Measurements from ENCODE around the gene A3GALT2.

A3GALT2 gene

DNA sequence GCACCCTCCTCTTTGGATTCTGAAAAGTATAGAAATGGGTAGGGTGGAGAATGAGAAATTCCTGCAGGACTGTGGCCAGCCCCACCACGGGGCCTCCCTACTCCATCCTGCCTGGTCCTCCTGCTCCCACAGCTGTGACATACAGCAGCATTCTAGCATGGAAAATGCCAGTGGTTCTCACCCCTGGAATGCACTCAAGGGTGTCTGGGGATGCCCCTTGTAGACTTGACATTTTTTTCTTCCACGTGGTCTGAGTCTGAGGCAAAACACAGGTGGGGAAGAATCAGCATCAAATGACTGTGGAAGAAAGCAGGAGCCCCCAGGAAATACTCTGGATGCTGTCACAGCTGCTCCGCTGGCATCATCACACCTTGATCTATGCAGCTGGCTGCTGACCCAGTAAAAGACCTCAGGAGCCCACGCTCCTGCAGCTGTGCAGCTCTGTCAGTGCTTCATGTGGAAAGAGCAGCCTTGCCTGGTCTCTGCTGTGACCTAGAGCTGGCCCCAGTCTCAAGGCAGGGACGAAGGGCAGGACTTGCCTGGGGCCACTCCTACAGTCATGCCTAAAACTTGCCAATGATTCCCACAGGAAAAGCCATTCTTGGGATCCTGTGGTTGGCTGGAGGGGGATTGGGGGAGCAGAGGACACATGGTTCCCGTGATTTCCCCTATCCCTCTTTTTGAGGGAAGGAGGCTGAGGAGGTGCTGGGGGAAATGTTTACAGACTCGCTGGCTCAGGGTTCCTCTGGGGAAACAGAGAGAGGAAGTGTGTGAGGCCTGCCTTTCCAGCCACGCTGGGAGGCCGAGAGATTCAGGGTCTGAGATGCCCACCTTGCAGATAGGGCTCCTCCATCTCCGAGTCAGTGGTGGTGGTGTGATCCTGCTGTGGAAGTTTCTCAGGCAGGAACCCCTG, 10.8 kb upstream of the A3GALT2 start:
- no peak for DNase-seq

DNA sequence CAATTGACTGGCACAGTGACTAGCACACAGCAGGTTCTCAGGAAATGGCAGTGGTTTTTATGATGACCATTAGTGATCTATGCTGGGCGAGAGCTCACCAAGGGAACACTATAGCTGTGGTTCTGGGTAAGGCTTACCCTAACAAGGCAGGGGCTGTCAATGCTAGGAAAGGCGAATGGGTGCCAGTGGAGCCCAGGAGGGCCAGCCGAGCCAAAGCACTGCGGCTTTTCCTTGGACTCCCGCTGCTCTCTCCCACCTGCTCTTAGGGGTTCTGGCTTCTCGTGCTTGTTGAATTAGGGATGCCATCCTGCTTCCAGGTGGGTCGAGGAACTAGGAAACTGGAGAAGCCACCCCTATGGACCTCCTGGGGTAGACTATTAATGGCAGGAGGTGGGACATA, 10.0 kb upstream of the A3GALT2 start:
- DNase-seq = no peak

DNA sequence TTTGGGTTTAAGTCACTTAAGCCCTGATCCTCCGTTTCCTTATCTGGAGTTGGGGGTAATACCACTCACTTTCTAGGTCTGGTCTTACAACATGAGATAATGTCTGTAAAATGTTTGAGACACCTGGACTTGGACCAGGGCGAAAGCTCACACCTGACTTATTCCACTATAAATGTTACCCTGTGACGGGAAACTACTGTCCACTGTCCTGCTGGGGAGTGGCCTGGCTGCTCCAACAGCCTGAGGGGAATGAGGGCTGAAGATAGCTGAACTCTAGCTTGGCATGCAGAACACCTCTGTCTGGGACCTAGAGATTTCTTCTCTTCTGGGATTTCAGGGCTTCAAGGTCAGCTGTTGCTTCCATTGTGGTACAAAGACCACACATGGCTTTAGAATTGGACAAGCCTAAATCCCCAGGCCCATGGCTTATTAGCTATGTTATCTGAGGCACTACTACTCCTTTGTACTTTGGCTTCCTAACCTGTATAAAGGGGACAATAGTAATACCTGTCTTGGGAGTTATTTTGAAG, 9.5 kb upstream of the A3GALT2 start:
- no peak for DNase-seq

DNA sequence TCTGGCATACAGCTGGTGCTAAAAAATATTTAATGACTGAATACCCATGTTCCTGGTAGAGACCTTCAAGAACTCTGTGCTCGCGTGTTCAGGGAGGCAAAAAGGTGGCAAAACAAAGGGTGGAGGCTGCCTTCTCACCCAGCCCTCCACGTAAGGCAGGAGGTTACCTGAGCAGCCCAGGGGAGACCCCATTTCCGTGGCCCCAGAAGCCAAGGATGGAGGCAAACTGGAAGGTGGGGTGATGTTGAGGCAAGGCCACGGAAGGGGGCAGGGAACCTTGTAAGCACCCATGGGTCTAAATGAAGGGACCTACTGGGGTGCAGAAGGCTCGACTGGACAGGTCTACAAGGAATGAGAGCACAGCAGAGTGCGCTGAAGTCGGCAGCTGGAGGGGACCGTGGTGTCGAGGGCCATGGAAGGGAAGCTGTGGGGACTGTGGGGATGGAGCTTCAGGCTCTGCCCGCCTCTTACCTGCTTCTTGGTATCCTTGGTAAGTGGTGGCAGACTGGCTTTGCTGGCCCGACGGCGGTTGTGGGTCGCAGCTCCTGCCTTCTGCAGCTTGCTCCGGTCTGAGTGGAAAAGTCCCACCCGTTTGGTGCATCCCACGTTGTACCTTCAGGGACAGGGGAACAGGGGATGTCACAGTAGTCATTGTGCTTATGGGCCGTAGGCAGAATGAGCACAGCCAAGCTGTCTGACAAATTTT, 8.9 kb upstream of the A3GALT2 start:
- no peak for DNase-seq

DNA sequence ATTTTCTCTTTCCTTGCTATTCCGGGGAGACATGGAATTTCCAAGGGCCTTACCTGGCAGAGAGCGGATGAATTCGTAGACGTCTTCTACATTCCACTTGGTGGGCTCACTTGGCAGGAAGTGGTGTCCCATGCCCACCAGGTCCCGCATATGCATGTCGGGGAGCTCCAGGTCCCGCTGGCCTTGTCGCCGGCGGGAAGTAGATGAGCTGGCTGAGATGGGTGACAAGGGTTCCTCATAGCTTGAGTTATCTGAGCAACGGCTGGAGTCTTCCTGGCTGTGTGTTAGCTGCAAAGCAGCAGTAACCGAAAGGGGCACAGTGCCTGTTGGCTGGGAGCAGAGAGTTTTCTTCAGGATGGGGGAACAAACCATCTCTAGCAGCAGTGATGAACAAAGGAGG, 7.9 kb upstream of the A3GALT2 start:
- no peak for DNase-seq

DNA sequence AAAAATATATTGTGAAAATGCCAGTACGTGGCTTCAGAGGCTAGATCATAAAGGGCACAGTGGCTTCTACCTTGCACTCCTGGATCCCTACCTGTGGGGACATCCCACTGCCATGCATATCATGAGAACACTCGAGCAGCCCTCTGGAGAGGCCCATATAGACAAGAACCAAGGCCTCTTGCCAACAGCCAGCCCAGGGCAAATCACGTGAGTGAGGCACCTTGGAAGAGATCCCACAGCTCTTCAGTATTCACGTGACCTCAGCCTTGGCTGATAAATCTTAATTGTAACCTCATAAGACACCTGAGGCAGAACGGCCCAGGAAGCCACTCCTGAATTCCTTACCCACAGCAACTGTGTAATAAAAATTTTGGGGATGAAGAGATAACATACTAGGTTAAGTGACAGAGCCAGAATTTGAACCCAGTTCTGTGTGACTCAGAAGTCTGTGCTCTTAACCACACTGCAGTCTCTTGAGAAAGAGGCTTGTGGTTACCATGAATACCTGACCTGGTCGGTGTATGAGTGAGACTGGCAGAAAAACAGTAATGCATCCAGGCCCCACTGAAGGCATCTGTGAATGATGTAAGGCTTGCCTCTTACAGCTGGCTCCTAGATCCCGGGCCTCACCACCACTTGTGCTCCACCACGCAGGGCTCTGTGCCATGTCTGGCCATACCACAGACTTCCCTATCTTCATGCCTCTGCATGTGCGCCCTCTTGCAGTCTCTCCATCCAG, 6.9 kb upstream of the A3GALT2 start:
- DNase-seq = peak; percentile 43

DNA sequence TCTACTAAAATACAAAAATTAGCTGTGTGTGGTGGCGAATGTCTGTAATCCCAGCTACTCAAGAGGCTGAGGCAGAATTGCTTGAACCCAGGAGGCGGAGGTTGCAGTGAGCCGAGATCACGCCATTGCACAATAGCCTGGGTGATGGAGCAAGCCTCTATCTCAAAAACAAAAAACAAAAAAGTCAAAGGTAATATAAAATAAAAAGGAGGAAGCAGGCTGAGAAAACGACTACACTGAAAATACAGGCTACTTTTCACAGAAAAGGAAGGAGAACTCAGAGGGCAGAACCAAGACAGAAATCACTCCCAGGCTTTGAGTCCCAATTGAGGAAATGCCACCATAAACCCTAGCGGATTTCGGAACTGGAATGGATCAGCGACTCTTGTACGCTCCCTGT, 5.9 kb upstream of the A3GALT2 start:
- DNase-seq = peak; percentile 67

DNA sequence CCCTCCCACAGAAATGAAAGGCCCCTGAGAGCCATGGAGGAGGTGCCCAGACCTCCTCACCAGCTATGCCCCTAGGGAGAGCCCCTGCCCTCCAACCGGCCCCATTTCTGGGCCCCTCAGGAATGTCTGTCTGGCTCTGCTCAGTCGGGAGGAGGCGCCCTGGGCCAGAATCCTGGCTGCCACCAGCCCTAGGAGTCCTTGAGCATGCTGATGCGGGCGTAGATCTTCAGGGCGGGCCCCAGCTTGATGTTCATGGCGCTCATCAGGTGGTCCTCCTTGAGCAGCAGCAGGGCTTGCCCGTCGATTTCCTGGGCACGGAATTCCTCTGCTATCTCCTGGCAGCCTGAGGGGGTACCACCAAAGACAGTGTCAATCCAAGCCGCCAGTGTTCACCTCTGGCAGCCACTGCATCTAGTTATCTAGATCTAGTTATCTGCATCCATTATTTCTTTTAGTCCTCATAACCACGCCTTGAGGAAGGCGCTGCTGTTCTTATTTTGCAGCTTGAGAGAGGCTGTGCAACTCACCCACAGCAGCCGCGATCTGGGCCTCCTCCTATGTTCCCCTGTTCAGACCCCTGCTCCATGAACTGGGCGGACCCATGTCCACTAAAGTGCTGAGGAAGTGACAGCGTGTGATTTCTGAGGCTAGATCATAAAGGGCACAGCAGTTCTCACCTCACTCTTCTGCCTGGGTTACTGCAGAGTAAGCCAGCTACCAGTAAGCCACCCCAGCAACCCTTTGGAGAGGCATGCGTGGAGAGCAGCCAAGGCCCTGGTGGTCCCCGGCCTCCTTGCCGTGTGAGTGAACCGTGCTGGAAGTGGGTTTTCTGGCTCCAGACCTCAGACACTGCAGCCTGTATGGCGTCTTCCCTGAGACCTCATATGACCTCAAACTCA, 4.0 kb upstream of the A3GALT2 start:
- DNase-seq = no peak

DNA sequence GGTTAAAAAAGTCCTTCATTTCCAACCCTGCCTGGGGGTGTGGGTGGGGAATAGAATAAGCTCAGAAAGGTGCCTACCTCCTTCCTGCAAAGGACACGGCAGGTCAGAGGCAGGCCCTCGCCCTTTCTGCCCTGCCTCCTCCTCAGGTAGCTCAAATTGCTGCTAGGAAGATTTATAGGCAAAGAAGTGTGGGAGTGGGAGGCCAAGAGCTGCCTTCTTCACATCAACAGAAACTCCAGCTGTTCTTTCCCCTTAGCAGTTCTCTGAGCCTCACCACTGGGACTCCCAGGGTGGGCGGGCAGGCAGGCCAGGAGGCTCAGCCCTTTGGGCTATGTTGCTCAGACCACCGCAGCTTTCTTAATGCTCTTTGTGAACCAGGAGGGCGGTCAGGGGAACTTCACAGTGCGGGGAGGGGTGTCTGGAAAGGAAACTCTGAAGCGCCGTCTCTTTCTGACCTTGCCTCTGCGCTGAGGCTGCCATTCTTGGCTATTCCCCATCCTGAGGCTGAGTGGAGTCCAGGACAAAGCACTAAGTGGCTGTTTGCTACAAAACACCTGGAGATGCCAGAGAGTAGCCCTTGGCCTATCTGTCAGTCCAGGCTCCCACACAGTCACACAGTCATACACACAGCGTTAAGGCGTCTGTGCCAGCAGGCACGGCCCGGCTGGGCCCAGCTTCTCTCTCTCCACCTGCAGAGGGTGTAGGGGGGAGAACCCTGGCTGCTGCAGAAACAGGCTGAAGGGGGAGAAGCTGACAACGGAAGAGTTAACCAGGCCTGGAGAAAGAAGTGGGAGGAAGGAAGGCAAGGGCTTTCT, 3.0 kb upstream of the A3GALT2 start:
- no peak for DNase-seq

DNA sequence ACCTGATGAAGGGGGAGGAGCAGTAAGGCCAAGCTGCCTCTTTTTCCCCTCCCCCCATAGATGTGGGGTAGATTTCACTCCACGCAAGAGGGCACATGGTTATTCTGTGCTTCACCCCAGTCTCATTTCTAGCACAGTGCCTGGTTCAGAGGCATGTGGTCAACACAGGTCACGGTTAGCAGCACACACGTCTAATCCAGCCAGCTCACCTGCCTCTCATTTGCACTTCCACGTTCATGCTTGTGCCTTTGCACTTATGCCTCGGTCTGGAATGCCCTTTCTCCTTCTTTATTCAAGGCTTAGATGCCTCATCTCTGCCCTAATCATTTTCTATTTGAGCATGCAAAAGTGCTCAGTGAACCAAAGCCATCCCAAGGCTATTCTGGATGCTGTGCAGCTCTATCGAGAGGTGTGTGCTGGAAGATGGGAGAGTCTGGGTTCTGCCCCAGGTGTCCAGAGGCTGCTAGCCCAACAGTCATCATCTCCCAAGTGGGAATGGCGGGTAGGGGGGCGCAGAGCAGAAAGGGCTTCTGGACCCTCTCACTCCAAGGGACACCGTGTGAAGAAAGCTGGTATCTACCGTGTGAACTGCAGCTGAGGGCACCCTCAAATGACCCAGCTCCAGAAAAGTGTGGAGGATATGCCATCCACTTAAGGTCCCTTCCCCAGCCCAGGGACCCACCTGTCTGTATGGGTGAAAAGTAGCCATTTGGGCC, 2.1 kb upstream of the A3GALT2 start:
- DNase-seq = no peak

DNA sequence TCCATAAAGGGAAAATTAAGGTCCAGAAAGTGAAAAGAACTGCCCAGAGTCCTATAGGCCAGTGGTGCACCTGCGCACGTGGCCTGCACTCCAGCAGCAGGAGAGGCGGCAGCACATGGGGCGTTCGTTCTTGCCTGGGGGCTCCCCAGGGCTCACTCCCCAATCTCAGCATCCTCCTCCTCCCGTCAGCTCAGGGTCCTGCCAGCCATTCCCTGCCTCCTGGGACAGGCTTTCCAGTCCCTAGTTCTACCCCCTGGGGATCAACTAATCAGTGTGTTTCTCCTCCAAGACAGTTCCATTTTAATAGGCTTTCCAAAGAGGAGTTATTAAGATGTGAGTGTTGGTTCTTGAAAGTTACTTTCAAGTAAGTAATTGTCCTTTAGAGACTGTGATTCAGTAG, 1.2 kb upstream of the A3GALT2 start:
- DNase-seq = no peak

DNA sequence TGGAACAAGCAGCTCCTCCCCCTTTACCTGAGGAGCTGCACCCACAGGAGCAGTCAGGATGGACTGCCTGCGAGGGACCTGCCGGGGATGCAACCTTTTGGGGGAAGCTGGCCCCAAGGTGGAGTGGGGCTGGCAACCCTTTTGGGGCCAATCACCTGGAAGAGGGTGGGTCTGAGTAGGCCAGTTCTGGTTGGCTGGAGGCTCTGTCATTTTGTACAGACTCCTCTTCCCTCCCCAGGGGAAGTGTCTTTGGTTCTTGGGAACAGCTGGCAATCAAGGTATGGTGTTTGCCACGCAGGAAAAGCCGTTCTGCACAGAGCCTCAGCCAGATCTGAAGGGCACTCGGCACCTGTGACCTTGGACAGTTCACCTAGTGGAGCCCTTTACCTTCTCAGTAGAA, 280 bp upstream of the A3GALT2 start:
- DNase-seq = no peak

DNA sequence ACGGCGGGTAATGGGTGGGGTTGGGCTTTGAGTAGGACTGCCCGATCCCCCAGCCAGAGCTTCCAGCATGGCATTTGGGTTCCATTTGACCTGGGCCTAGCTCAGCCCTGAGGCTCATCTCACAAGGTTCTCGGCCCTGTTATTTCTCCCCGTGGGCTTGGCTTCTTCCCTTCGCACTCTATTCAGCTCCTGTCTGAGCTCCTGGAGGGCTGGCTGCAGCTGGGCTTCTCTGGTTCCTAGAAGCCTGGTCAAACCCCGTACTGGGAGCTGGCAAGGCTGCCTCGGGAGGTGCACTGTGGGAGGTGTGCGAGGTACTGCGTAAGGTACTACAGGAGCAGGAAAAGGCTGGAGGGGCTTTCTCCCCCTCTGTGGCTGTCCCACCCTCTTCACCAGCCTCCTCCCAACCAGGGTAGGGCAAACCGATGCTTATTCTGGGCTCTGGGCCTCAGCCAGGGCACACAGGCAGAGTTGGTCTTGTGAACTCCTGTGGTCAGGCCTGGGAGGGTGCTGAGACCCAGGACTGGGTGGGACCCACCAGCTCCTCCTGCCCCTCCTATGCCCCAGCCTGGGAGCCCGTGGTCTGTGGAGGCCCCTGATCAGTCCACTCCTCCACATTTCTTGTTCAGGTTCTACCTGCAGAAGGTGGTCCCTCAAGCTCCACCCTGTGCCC, 814 bp downstream of the A3GALT2 start:
- DNase-seq = no peak

DNA sequence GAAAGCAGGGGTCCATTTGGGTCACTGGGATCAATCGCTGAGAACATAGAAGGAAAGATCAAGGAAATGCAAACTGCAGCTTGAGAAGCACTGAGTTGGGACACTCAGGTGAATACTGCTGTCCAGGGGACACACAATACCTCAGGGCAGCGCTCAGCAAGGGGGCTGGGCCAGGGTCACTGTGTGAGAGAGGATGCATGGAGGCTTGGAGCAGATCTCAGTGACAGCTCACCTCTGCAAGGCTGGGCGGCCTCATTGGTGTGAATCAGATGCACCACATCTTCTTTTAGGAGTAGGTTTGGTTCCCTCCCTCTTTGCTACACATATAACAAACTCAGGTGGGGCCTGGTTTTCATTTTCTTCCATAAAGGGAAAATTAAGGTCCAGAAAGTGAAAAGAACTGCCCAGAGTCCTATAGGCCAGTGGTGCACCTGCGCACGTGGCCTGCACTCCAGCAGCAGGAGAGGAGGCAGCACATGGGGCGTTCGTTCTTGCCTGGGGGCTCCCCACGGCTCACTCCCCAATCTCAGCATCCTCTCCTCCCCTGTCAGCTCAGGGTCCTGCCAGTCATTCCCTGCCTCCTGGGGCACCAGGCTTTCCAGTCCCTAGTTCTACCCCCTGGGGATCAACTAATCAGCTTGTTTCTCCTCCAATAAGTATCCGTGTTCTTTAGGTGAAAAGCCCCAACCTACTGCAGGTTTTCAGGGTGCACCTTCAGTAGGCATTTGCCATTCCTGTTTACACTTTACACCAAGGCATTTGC, 1.5 kb downstream of the A3GALT2 start:
- DNase-seq = no peak

DNA sequence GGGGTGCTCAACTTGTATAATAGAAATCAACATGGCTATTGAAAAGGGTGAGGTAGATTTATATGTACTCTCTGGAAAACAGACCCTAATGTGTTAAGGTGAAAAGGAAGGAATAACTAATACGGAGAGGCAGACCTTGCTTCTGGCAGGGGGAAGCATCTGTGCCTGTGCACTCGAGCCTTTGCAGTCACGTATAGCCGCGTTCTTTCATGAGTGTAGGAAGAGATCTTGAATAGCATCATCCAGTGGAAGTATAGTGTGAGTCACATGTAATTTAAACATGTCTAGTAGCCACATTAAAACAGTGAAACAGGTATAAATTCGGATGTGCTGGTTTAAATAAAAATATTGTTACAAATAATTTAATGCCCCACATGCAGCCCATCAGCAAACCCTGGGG, 3.0 kb downstream of the A3GALT2 start:
- no peak for DNase-seq

DNA sequence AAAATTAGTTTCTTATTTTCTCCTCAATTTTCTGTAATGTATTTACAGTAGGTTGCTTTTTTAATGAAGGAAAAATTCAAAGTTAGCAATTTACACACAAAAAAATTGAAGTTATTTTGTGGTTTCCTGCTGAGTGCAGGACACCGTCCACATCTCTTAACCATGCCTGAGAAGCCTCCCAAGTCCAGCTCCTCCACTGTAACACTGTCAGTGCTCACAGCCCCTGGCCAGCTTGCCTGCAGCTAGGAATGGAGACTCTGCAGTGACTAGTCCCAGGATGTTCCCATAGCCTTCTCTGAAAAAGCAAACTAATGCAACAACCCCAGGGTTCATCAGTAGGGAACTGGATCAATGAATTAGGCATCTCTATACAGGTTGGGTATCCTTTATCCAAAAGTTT, 3.5 kb downstream of the A3GALT2 start:
- no peak for DNase-seq

DNA sequence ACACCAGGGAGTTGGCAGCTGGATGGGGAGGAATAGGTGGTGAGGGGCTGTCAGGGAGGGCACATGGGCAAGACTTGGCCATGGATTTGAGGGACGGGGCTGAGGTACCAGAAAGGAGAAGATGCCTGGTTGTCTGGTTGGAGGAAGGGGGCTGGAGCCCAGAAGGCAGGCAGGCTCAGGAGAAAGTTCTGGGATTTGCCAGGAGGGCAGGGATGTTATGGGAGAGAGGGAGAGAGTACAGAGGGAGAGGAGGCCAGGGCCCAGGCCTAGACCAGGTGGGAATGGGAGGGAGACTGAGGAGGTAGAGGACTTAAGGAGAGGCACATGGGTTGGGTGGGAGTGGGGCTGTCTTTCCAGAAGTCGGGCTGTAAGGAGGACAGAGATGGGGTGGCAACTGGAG, 4.3 kb downstream of the A3GALT2 start:
- DNase-seq = no peak

DNA sequence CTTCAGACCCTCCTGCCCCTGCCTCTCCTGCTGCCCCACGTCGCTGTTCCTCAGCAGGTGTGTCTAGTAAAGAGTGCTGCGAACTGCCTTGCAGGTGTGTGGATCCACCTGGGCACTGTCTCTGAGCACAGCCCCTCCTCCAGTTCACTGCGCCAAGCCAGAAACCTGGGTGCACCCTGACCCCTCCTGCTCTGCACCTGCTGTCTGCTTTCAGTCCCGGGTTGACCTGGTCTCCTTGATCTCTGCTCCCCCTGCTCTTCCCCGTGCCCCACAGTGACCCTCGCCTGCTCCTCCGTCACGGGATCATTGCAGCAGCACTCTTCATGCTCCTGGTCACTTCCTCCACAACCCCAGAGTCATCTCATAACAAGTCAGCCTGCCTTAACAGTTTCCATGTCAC, 6.5 kb downstream of the A3GALT2 start:
- DNase-seq = no peak

DNA sequence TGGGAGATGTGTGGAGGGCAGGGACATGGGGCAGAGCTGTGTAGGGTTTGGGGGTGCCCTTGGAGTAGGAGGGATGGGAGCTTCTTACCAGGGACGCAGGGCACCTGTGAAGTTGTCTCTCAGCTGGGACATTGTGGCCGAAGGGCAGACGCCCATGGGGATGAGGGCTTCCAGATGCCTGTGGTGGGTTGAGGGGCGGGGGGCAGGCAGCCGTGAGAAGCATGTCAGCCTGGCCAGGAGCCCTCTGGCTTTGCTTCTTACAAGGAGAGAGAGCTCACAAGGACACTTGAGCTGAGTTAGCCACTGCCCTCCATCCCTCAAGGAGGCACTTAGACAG, 8.5 kb downstream of the A3GALT2 start:
- no peak for DNase-seq
